K562 (cell line): ENCODE results near the gene OSCAR. TPM values are rescaled to one million over a fixed set of nuclear protein-coding genes. Genes with fewer than 3 reads are reported as not detected.
A peak's percentile ranks its signal among the peaks of the same experiment; 100 is the strongest.

Experiments used
- BACH1 ChIP-seq: fragments of 200-800 bp; sonication (Bioruptor generic); IDR thresholded peaks from 2 replicates; pipeline ENCODE4 v1.6.1; 2016; ENCODE audit warnings: missing genetic modification characterization, missing compliant biosample characterization
- CBFA2T2 ChIP-seq: fragments of 450-650 bp; conservative IDR thresholded peaks from 2 replicates; pipeline ENCODE4 v1.6.1; 2017; ENCODE audit warnings: mild to moderate bottlenecking
- CC2D1A ChIP-seq: fragments of 450-650 bp; IDR thresholded peaks from 2 replicates; pipeline ENCODE4 v1.6.1; 2017; ENCODE audit warnings: mild to moderate bottlenecking
- ELF4 ChIP-seq: fragments of 450-650 bp; formaldehyde crosslinking; IDR thresholded peaks from 2 replicates; pipeline ENCODE4 v1.4.0; 2022; ENCODE audit warnings: missing genetic modification characterization
- GABPB1 ChIP-seq: sonication (generic); formaldehyde crosslinking; IDR thresholded peaks from 2 replicates; pipeline ENCODE4 v1.8.0; 2022; ENCODE audit warnings: mild to moderate bottlenecking, missing genetic modification reagents
- KHSRP ChIP-seq: fragments of 450-650 bp; IDR thresholded peaks from 2 replicates; pipeline ENCODE4 v1.6.1; 2017
- MAFG ChIP-seq: fragments of 450-650 bp; conservative IDR thresholded peaks from 2 replicates; pipeline ENCODE4 v1.6.1; 2016; ENCODE audit warnings: missing genetic modification characterization, missing compliant biosample characterization
- POLR2G ChIP-seq: fragments of 200-400 bp; formaldehyde crosslinking; IDR thresholded peaks from 2 replicates; pipeline ENCODE4 v1.6.1; 2017; ENCODE audit warnings: low read depth, mild to moderate bottlenecking, antibody characterized with exemption, low read length, moderate library complexity
- SMARCA4 ChIP-seq: fragments of 450-650 bp; IDR thresholded peaks from 2 replicates; pipeline ENCODE4 v1.6.1; 2016
- SRSF1 ChIP-seq: fragments of 200-400 bp; formaldehyde crosslinking; IDR thresholded peaks from 2 replicates; pipeline ENCODE4 v1.6.1; 2017; ENCODE audit warnings: mild to moderate bottlenecking, low read depth, low read length, moderate library complexity
- TAF1 ChIP-seq: IDR thresholded peaks from 2 replicates; pipeline ENCODE4 v1.6.1; 2011; ENCODE audit warnings: mild to moderate bottlenecking, low read length, moderate library complexity; ENCODE audit not compliant: insufficient read depth, control insufficient read depth, severe bottlenecking; ENCODE audit errors: extremely low read depth
- ZNF586 ChIP-seq: fragments of 450-650 bp; formaldehyde crosslinking; conservative IDR thresholded peaks from 2 replicates; pipeline ENCODE4 v1.4.0; 2020; ENCODE audit warnings: mild to moderate bottlenecking, moderate library complexity
- ZNF609 ChIP-seq: sonication (generic); formaldehyde crosslinking; IDR thresholded peaks from 2 replicates; pipeline ENCODE4 v1.8.1; 2023; ENCODE audit warnings: missing genetic modification reagents, mild to moderate bottlenecking, borderline replicate concordance
- ZNF766 ChIP-seq: fragments of 200-800 bp; sonication (Bioruptor generic); conservative IDR thresholded peaks from 2 replicates; pipeline ENCODE4 v1.6.1; 2016; ENCODE audit warnings: missing genetic modification characterization, missing compliant biosample characterization
- polyA plus RNA-seq, 8 experiments: library from polyadenylated mRNA; depleted of rRNA in 4 of 8; stranded (reverse) in 5 of 8; unstranded in 3 of 8; fragments of >200 nt; fragmentation: Nextera tagmentation in 2 of 8; fragmentation: Illumina TruSeq in 1 of 8; extraction: Ambion mirVana in 2 of 8; extraction: Trizol in 1 of 8; gene quantifications; 2 replicates each; pipeline versions ENCODE4 v1.2.1 to v1.2.3, GENCODE V29; 2011 to 2014; ENCODE audit warnings: inconsistent platforms in 1 of 8, missing spikeins in 1 of 8
- total RNA-seq, 7 experiments: library from RNA; depleted of rRNA in 6 of 7; stranded (reverse); fragments of >200 nt in 6 of 7; fragmentation: Illumina TruSeq in 2 of 7; extraction: Trizol in 2 of 7; gene quantifications; 2 replicates each; pipeline versions ENCODE4 v1.2.1 to v1.2.3, GENCODE V29; 2011 to 2021; ENCODE audit warnings: low replicate concordance in 1 of 7
- TF ChIP-seq, protein P1 (sequence below), 2 experiments: fragments of 150-350 bp in 1 of 2; IDR thresholded peaks; 2 replicates each; pipeline ENCODE4 v1.6.1; 2012 to 2016; ENCODE audit warnings: low read depth in 2 of 2, low read length in 2 of 2, mild to moderate bottlenecking in 1 of 2, moderate library complexity in 1 of 2
- TF ChIP-seq, protein P2 (sequence below): fragments of 450-650 bp; formaldehyde crosslinking; IDR thresholded peaks from 2 replicates; pipeline ENCODE4 v1.4.0; 2020; ENCODE audit warnings: mild to moderate bottlenecking, moderate library complexity

Gene OSCAR
- total and polyA plus RNA-seq, 9 of the 15 experiments (the other 6 are each of a cell fraction or from before 2014, with no cell fraction given) = 0.09 to 0.62 (median 0.13) TPM; not detected in 5

DNA sequence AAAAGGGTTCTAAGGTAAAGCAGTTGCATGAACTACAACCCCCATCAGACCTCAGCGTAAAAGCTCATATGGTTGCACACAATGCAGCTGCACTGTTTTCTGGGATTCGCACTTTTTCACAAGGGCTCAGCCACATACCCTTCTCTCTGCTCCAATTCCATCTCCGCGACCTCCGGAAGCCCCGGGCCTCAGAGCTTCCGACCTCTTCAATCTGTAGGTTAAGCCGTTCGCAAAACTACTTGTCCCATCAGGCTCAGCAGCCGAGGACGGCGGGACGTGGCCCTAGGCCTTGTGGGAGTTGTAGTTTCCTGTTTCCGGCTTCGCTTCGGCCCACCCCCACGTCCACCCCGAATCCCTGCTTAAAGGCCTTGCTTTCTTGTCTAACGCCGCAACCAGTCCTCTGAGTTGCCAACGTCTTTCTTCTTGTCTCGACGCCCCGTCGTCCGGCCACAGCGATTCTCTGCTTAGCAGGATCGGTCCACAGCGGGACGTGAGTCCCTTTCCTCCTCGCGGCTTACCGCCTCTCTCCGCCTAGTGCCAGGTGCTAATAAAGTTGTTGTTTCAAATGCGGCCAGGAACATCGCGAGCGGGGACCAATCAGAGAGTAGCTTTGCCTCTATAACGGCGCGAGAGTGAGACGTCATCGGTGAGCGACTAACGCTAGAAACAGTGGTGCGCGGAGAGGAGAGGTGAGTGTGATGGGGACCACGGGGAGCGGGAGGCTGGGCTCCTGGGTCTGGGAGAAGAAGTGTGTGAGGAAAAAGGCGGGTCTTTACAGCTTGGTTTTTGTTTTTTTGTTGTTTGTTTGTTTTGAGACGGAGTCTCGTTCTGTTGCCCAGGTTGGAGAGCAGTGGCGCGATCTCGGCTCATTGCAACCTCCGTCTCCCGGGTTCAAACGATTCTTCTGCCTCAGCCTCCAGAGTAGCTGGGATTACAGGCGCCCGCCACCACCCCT, 14.8 kb upstream of the OSCAR start, which contains the start of the genes PRPF31 and TFPT (continued):
- no peak for TF ChIP-seq SRSF1
- TF ChIP-seq, protein P1, sequence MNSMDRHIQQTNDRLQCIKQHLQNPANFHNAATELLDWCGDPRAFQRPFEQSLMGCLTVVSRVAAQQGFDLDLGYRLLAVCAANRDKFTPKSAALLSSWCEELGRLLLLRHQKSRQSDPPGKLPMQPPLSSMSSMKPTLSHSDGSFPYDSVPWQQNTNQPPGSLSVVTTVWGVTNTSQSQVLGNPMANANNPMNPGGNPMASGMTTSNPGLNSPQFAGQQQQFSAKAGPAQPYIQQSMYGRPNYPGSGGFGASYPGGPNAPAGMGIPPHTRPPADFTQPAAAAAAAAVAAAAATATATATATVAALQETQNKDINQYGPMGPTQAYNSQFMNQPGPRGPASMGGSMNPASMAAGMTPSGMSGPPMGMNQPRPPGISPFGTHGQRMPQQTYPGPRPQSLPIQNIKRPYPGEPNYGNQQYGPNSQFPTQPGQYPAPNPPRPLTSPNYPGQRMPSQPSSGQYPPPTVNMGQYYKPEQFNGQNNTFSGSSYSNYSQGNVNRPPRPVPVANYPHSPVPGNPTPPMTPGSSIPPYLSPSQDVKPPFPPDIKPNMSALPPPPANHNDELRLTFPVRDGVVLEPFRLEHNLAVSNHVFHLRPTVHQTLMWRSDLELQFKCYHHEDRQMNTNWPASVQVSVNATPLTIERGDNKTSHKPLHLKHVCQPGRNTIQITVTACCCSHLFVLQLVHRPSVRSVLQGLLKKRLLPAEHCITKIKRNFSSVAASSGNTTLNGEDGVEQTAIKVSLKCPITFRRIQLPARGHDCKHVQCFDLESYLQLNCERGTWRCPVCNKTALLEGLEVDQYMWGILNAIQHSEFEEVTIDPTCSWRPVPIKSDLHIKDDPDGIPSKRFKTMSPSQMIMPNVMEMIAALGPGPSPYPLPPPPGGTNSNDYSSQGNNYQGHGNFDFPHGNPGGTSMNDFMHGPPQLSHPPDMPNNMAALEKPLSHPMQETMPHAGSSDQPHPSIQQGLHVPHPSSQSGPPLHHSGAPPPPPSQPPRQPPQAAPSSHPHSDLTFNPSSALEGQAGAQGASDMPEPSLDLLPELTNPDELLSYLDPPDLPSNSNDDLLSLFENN (IDR thresholded peaks at IDR 0.05; ENCODE audit: low read depth in 2 of 2, low read length in 2 of 2) = 0 out of 4 replicates have a peak, but pooled peaks of 1 of the 2 experiments have one; percentile 56
- TF ChIP-seq CBFA2T2 = no peak
- peak; percentile 91 for TF ChIP-seq KHSRP
- peak; percentile 42; the same call in 1 of the 2 replicates for TF ChIP-seq CC2D1A
- TF ChIP-seq ELF4 (CRISPR knock-in tag) = no peak; the same call in 1 of the 2 replicates
- TF ChIP-seq MAFG = no peak
- peak; percentile 90 for TF ChIP-seq GABPB1
- peak; percentile 77; the same call in 1 of the 2 replicates for TF ChIP-seq BACH1 (tag)
- TF ChIP-seq POLR2G = peak; percentile 85
- TF ChIP-seq ZNF609 (CRISPR knock-in tag) = peak; percentile 38; the same call in 1 of the 2 replicates
- TF ChIP-seq ZNF586 (CRISPR knock-in tag) = no peak
- peak; percentile 79 for TF ChIP-seq TAF1
- peak; percentile 96 for TF ChIP-seq ZNF766 (CRISPR knock-in tag)
- no peak for TF ChIP-seq SMARCA4
- TF ChIP-seq, protein P2, sequence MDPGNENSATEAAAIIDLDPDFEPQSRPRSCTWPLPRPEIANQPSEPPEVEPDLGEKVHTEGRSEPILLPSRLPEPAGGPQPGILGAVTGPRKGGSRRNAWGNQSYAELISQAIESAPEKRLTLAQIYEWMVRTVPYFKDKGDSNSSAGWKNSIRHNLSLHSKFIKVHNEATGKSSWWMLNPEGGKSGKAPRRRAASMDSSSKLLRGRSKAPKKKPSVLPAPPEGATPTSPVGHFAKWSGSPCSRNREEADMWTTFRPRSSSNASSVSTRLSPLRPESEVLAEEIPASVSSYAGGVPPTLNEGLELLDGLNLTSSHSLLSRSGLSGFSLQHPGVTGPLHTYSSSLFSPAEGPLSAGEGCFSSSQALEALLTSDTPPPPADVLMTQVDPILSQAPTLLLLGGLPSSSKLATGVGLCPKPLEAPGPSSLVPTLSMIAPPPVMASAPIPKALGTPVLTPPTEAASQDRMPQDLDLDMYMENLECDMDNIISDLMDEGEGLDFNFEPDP (CRISPR knock-in tag) = no peak
